SK-MEL-5 (cell line): Measurements from ENCODE around the gene CBFA2T3. TPM values are rescaled to one million over a fixed set of nuclear protein-coding genes. Genes with fewer than 3 reads are reported as not detected.

Experiments
- DNase-seq: peaks from one replicate; pipeline ENCODE4 v3.0.0-alpha.2; 2016; ENCODE audit warnings: low read depth, low spot score
- in situ Hi-C: cut with HindIII; loops from 2 replicates; pipeline ENCODE4 v1.10.0; 2016; ENCODE audit warnings: low sequenced_read_pairs, high pct_unique_total_duplicates, low pct_unique_long_range_greater_than_20kb
- total RNA-seq: library from RNA; depleted of rRNA; stranded (reverse); fragments of >200 nt; shearing (Covaris generic); gene quantifications from 2 replicates; pipeline ENCODE4 v1.2.3, GENCODE V29; 2014

Gene CBFA2T3
- total RNA-seq, 1 experiment from 2014 or later: not detected

GRCh38 chr16:88841521-88842307, 135.3 kb downstream of the CBFA2T3 start:
- in situ Hi-C loops: no loop called here
- DNase-seq: no peak

DNA sequence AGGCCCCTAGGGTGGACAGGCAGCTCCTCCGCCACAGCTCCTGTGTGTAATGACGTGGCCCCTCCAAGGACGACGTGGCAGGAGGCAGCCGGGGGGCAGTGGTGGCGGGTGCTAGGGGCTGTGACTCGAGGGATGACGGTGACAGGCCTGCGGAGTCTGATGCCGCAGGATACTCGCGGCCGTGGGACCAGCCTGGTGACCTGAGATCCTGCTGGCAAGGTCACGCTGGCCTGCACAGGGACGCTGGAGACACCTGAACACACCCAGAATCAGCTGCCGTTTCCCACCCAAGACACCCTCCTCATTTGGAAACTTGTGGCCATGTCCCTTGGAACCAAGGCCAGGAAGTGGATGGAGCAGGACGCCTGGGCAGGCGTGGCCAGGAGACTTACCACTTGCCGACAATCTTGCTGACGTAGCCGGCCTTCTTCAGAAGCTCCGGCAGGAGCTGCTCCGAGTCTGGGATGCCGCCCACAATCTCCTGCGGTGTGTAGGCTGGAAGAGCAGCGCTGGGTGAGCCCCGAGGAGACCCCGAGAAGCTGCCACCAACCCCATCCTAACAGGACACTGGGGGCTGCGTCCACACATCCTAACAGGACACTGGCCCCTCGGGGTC, 136.3 kb downstream of the CBFA2T3 start:
- no peak for DNase-seq
- in situ Hi-C loops: no loop called here

DNA sequence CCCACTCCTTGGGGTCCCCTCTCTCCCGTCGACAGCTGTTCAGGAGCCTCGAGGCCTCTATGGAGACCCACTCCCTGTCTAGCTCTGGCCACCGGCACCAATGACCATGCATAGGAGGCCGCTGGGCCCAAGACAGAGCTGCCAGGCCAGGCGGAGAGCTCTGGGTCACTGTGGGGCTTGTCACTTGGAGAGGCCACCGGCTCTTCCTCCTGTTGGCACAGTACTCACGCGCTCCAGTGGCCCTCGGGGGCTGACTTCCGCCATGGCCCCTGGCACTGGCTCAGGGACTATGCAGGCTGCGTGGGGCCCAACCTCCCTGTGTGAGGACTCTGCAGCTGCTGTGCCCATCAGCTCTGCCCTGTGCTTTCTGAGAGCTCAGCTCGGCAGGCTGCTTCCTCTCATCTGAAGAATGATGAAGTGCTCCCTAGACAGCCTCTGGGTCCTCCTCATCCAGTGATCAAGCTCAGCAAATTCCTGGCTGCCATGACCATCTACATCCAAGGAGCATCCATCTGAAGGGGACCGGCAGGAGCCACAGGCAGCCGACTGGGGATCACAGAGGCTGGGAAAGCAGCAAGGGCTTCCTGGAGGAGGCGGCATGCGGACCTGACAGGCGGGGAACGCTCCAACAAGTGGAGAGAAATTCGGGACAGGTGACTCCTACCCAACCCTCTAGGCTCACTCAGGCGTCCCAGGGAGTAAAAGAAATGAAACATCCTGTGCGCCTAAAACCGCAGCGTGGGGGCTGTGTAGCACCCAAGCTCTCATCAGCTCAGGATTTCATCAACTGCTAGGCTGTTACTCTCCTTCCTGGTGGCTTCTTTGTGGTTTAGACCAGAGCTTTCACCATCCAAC, 137.0 kb downstream of the CBFA2T3 start:
- DNase-seq: no peak
- in situ Hi-C loops: no loop called here

GRCh38 chr16:88839026-88839529, 137.9 kb downstream of the CBFA2T3 start:
- in situ Hi-C loops: no loop called here
- no peak for DNase-seq

DNA sequence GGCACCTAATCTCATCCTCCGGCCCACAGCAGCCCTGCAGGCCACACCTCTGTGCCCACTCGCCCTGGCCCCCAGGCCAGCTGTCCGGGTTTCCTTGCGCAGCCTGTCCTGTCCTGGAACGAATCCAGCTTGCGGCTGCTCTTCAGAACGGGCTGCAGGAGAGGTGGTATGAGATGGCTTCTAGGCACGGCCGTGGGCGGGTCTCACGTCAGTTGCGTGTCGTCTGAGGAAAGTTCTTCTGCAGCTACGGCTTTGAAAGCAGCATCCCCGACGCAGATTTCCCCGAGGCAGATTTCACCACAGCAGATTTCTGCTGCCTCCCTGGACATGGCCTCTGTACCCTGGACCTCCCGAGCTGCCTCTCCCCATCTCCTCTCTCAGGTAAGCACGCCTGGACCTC, 138.4 kb downstream of the CBFA2T3 start:
- in situ Hi-C loops: no loop called here
- DNase-seq: no peak

DNA sequence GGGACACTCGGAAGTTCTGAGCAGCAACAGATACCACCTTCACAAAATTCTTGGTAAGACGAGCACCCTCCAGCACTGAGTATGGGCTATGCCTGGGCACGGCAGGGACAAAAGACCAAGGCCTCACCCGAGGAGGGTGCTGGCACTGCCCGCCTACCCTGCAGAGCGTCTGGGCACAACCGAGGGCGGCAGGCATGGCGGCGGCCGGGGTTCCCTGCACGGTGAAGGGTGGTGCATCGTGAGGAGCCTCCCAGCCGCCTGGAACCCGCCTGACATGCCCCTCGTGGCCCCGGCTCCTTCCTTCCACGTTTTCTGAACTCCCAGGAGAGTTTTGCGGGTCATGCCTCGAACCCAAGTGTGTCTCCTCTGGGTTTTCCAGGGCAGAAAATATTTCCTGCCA, 139.2 kb downstream of the CBFA2T3 start:
- DNase-seq: no peak
- in situ Hi-C loops: no loop called here

DNA sequence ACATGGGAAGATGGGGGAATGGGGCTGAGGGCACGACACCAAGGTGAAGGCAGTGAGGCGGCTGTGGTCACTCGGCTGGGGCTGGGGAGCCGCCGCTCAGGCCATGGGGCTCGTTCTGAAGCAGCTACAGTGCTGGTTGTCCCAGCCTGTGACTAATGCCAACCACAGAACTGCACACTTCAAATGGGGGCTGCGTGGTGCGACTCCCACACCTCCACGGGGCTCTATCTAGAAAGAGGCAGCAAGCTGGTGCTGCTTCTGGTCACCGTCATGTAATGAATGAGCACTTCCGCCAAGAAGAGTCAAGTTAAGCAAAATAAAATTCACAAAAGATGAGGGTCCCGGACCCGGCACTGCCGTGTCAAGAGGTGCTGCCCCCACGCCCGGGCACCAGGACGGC, 140.2 kb downstream of the CBFA2T3 start:
- in situ Hi-C loops: no loop called here
- no peak for DNase-seq

DNA sequence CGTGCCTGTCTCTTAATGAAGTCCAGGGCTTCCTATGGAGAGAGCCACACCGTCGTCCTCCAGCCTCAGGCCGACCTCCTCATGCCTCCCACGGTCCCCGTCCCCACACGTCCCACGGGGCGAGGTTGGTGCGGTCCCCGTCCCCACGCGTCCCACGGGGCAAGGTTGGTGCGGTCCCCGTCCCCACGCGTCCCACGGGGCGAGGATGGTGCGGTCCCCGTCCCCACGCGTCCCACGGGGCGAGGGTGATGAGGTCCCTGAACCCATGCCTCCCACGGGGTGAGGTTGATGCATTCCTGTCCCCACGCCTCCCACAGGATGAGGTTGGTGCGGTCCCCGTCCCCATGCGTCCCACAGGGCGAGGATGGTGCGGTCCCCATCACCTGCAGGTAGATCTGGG, 141.2 kb downstream of the CBFA2T3 start:
- DNase-seq: no peak
- in situ Hi-C loops: no loop called here

- no peak for DNase-seq
- in situ Hi-C loops: no loop called here
These were observed 141.6 kb downstream of the CBFA2T3 start for GRCh38 chr16:88835383-88835782.

DNA sequence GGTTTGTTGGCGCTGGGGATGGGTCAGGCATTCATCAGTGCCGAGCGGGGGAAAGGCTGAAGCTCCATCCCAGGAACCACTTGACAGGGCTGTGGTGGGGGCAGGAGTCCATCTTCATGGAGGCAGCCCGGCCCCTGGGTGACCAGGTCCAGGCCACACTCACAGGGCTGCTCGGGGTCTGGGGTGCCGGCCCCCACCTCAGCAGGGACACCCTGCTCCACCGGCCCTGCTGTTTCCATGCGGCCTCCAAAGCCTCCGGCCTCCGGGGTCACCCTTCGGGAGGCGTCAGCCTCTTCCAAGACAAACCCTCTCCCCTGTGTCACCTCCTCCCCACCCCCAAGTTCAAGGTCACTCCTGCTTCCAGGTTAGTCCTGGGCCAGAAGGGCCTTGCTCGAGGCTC, 142.3 kb downstream of the CBFA2T3 start:
- in situ Hi-C loops: no loop called here
- no peak for DNase-seq

DNA sequence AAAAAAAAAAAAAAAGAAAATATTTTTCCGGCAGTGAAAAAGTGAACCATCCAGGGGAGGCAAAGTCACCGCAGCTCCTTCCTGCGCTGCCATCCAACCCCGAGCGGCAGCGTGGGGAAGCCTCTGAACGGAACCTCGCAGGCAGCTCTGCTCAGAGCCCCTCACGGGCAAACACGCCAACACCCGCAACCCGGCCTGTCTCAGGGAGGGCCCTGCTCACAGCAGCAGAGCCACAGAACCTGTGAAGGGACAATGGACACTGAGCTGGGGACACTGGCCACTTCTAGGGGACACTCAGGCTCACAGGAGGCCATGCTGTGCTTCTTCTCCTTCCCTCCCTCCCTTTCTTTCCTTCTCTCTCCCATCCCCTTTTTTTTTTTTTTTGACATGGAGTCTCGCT, 143.9 kb downstream of the CBFA2T3 start:
- no peak for DNase-seq
- in situ Hi-C loops: no loop called here

DNA sequence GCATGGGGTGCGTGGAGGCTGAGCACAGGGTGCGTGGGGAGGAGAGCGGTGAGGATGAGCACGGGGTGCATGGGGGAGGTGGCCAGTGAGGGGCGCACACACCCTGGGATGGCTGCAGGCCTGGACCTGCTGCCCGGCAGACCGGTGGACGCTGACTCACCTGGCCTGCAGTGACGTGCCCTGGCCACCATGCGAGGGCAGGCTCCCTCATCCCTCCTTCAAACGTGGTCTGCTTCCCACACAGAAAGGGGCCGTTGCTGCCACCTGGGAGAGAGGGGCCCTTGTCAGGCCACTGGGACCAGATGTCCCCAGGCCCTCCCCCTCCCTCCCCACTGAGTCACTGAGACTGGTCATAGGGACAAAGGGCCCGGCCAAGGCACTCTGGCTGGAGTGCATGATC, 145.2 kb downstream of the CBFA2T3 start:
- in situ Hi-C loops: no loop called here

DNA sequence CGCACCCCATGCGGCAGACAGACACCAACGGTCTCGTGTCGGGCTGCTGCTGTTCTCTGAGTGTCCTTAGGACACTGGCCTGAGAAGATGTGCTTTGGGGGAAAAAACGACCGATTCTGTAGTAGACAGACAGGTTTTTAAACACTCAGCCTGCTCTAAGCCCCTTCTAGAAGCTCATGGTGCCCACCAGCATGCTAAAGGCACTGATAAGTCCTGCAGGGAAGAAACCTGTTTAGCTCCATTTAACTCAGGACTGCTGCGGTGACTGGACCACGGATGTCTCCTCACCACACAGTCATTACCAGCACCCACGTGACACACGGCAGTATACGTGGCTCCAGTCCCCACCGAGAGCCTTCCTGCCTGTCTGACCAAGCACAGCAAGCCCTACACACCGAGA, 146.2 kb downstream of the CBFA2T3 start:
- DNase-seq: no peak
- in situ Hi-C loops: no loop called here

More for the DNA sequence above, 145.2 kb downstream of the CBFA2T3 start:
- no peak for DNase-seq

GRCh38 chr16:88830258-88830657, 146.7 kb downstream of the CBFA2T3 start:
- DNase-seq: no peak
- in situ Hi-C loops: no loop called here

- in situ Hi-C loops: no loop called here
- no peak for DNase-seq
These were observed 148.3 kb downstream of the CBFA2T3 start for GRCh38 chr16:88828711-88829110.

- in situ Hi-C loops: no loop called here
- DNase-seq: no peak
These were observed 149.3 kb downstream of the CBFA2T3 start for GRCh38 chr16:88827727-88828126.

- in situ Hi-C loops: no loop called here
- no peak for DNase-seq
These were observed 150.8 kb downstream of the CBFA2T3 start for GRCh38 chr16:88826070-88826840.

- in situ Hi-C loops: no loop called here
- no peak for DNase-seq
These were observed 151.9 kb downstream of the CBFA2T3 start for GRCh38 chr16:88825146-88825545.
